ENCODE data around the gene FGF1.

Gene FGF1

GRCh38 chr5:142542906-142543305 lies 143.0 kb downstream of the FGF1 start:
- Histone ChIP-seq H3K9me3 (replicated peaks; ENCODE audit: low read length) (no peaks in the 10 kb centered on the region), H3K4me1 (ENCODE audit: control insufficient read depth, insufficient read depth, low read length) (peaks cover 47% of the 10 kb centered on the region), H3K4me2 (ENCODE audit: low read length) (no peak overlapping the region), H3K4me3 (ENCODE audit: low read length) (no peak overlapping the region), H3K9ac (ENCODE audit: low read depth, low read length) (peak overlapping the region; percentile 10), H3K36me3 (ENCODE audit: insufficient read depth, low read length) (no peaks in the 10 kb centered on the region), H3K27me3 (ENCODE audit: control insufficient read depth, insufficient read depth, low read length) (no peaks in the 10 kb centered on the region)
